Stromal cell of bone marrow (primary cell): ENCODE data around the gene ARHGEF10L.

ENCODE experiments used
- DNase-seq: peaks from one replicate; pipeline ENCODE4 v3.0.0-alpha.2; 2012; ENCODE audit warnings: low read depth

ARHGEF10L gene

GRCh38 chr1:17655169-17655568, 115.7 kb downstream of the ARHGEF10L start:
- no peak for DNase-seq

GRCh38 chr1:17655922-17656321, 116.4 kb downstream of the ARHGEF10L start:
- no peak for DNase-seq

- DNase-seq, result no peak
Observed at GRCh38 chr1:17657436-17657835, 117.9 kb downstream of the ARHGEF10L start.

- no peak for DNase-seq
Observed at GRCh38 chr1:17658837-17659236, 119.3 kb downstream of the ARHGEF10L start.

- DNase-seq, result no peak
Observed at GRCh38 chr1:17661546-17662157, 122.2 kb downstream of the ARHGEF10L start.

GRCh38 chr1:17662296-17662695, 122.8 kb downstream of the ARHGEF10L start:
- no peak for DNase-seq

GRCh38 chr1:17662786-17663185, 123.3 kb downstream of the ARHGEF10L start:
- no peak for DNase-seq

GRCh38 chr1:17663646-17664045, 124.1 kb downstream of the ARHGEF10L start:
- DNase-seq, result no peak

GRCh38 chr1:17664322-17664721, 124.8 kb downstream of the ARHGEF10L start:
- DNase-seq, result no peak

GRCh38 chr1:17665054-17665453, 125.6 kb downstream of the ARHGEF10L start:
- DNase-seq, result no peak

- no peak for DNase-seq
Observed at GRCh38 chr1:17665950-17666720, 126.6 kb downstream of the ARHGEF10L start.

- DNase-seq, result no peak
Observed at GRCh38 chr1:17667641-17668040, 128.1 kb downstream of the ARHGEF10L start.

GRCh38 chr1:17668195-17668594, 128.7 kb downstream of the ARHGEF10L start:
- no peak for DNase-seq

GRCh38 chr1:17668624-17669175, 129.2 kb downstream of the ARHGEF10L start:
- DNase-seq, result no peak

GRCh38 chr1:17669305-17669704, 129.8 kb downstream of the ARHGEF10L start:
- no peak for DNase-seq

- DNase-seq, result no peak
Observed at GRCh38 chr1:17669866-17670451, 130.5 kb downstream of the ARHGEF10L start.

- DNase-seq, result no peak
Observed at GRCh38 chr1:17670587-17671313, 131.3 kb downstream of the ARHGEF10L start.

- DNase-seq, result no peak
Observed at GRCh38 chr1:17671314-17671705, 131.8 kb downstream of the ARHGEF10L start.

- DNase-seq, result no peak
Observed at GRCh38 chr1:17671741-17672140, 132.2 kb downstream of the ARHGEF10L start.

- no peak for DNase-seq
Observed at GRCh38 chr1:17672226-17672625, 132.7 kb downstream of the ARHGEF10L start.

- DNase-seq, result no peak
Observed at GRCh38 chr1:17673329-17674072, 134.0 kb downstream of the ARHGEF10L start.
